ENCODE data around the gene RNF181.

Gene RNF181

GRCh38 chr2:85549095-85549494 is 46.5 kb upstream of the RNF181 start:
- H3K27me3 ChIP-seq: no peaks in the 10 kb centered on the region
- TF ChIP-seq CTCF (IDR thresholded peaks at IDR 0.05): no peak
- H3K27ac ChIP-seq: peak overlapping the region; percentile 79
- peaks cover 52% of the 10 kb centered on the region for H3K36me3 ChIP-seq
- no peak overlapping the region for H3K4me3 ChIP-seq (ENCODE audit: low read depth in 1 of 2, low read length in 1 of 2)
- peaks cover 30% of the 10 kb centered on the region in 2 experiments for H3K4me1 ChIP-seq (ENCODE audit: control insufficient read depth in 1 of 2, insufficient read depth in 1 of 2, low read depth in 1 of 2, low read length in 1 of 2)
- no peaks in the 10 kb centered on the region for H3K9me3 ChIP-seq

GRCh38 chr2:85549826-85550225 is 45.7 kb upstream of the RNF181 start:
- peak overlapping the region; percentile 28 to 42 for H3K4me3 ChIP-seq (ENCODE audit: low read depth in 1 of 2, low read length in 1 of 2)
- H3K27ac ChIP-seq: peak overlapping the region; percentile 79
- H3K27me3 ChIP-seq: no peaks in the 10 kb centered on the region
- H3K9me3 ChIP-seq: no peaks in the 10 kb centered on the region
- peaks cover 52% of the 10 kb centered on the region for H3K36me3 ChIP-seq
- TF ChIP-seq CTCF (IDR thresholded peaks at IDR 0.05): no peak
- peaks cover 30% of the 10 kb centered on the region in 2 experiments for H3K4me1 ChIP-seq (ENCODE audit: control insufficient read depth in 1 of 2, insufficient read depth in 1 of 2, low read depth in 1 of 2, low read length in 1 of 2)

- H3K9me3 ChIP-seq: no peaks in the 10 kb centered on the region
- peaks cover 51% of the 10 kb centered on the region for H3K36me3 ChIP-seq
- peak overlapping the region; percentile 79 for H3K27ac ChIP-seq
Measured at GRCh38 chr2:85550486-85550885, 45.1 kb upstream of the RNF181 start.

GRCh38 chr2:85551698-85552678 is 43.6 kb upstream of the RNF181 start:
- peak overlapping the region; percentile 79 for H3K27ac ChIP-seq
- no peak overlapping the region for H3K4me3 ChIP-seq (ENCODE audit: low read depth in 1 of 2, low read length in 1 of 2)
- peaks cover 30% of the 10 kb centered on the region in 2 experiments for H3K4me1 ChIP-seq (ENCODE audit: control insufficient read depth in 1 of 2, insufficient read depth in 1 of 2, low read depth in 1 of 2, low read length in 1 of 2)
- H3K9me3 ChIP-seq: no peaks in the 10 kb centered on the region
- H3K27me3 ChIP-seq: no peaks in the 10 kb centered on the region
- TF ChIP-seq CTCF (IDR thresholded peaks at IDR 0.05): peak; percentile 95
- peaks cover 36% of the 10 kb centered on the region for H3K36me3 ChIP-seq

More at GRCh38 chr2:85550486-85550885, 45.1 kb upstream of the RNF181 start:
- Histone ChIP-seq H3K4me1 (ENCODE audit: control insufficient read depth in 1 of 2, insufficient read depth in 1 of 2, low read depth in 1 of 2, low read length in 1 of 2) (peaks cover 30% of the 10 kb centered on the region in 2 experiments), H3K4me3 (ENCODE audit: low read depth in 1 of 2, low read length in 1 of 2) (peak overlapping the region; percentile 28 to 42), H3K27me3 (no peaks in the 10 kb centered on the region)
- no peak for TF ChIP-seq CTCF (IDR thresholded peaks at IDR 0.05)

GRCh38 chr2:85553184-85553583 is 42.4 kb upstream of the RNF181 start:
- no peak for TF ChIP-seq CTCF (IDR thresholded peaks at IDR 0.05)
- Histone ChIP-seq H3K27me3 (no peaks in the 10 kb centered on the region), H3K27ac (no peak overlapping the region), H3K9me3 (no peaks in the 10 kb centered on the region), H3K36me3 (peaks cover 32% of the 10 kb centered on the region), H3K4me1 (ENCODE audit: control insufficient read depth in 1 of 2, insufficient read depth in 1 of 2, low read depth in 1 of 2, low read length in 1 of 2) (peaks cover 30% of the 10 kb centered on the region in 2 experiments), H3K4me3 (ENCODE audit: low read depth in 1 of 2, low read length in 1 of 2) (no peak overlapping the region)
